ENCODE measurements around the gene CRACDL. TPM values are rescaled to one million over a fixed set of nuclear protein-coding genes. Genes with fewer than 3 reads are reported as not detected.

Gene CRACDL
- polyA plus RNA-seq, 1 of the 3 experiments (the other 2 are of a cell fraction): not detected

DNA sequence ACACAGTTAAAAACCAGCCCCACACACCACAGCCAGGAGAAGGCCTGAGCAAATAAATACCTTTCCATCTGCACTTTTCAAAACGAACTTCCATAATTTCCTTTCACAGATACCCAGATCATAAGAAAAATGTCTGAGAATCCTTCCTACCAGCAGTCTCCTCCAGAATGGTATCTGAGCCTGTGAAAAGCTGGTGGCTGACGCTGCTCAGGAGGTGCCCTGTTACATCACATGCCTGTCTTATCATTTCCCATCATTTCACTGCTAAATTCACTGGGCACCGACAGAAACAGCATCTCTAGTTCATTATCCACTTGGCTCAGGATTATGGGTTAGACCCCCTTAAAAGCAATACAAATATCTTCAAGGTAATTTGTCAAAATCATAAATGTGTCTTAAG, 4.4 kb downstream of the CRACDL start:
- no peak for DNase-seq
- Histone ChIP-seq H3K27ac (ENCODE audit: low read depth in 2 of 2, low read length in 1 of 2) (no peak overlapping the region), H3K4me1 (ENCODE audit: control insufficient read depth in 1 of 2, insufficient read depth in 2 of 2, low read depth in 1 of 2, low read length in 1 of 2) (no peaks in the 10 kb centered on the region; a peak in 1 of 4 replicates), H3K4me3 (ENCODE audit: low read depth in 2 of 2, low read length in 1 of 2) (no peak overlapping the region), H3K9me3 (no peaks in the 10 kb centered on the region), H2AFZ (ENCODE audit: low read depth) (no peak overlapping the region), H3K79me2 (ENCODE audit: insufficient read depth) (no peaks in the 10 kb centered on the region), H3K27me3 (ENCODE audit: insufficient read depth) (peaks cover 11% of the 10 kb centered on the region; the same call in 1 of the 2 replicates), H3K9ac (no peak overlapping the region), H4K20me1 (ENCODE audit: insufficient read depth) (no peaks in the 10 kb centered on the region), H3F3A (replicated peaks; ENCODE audit: insufficient read depth) (no peaks in the 10 kb centered on the region), H3K4me2 (no peak overlapping the region), H3K36me3 (replicated peaks in 1 of 2; ENCODE audit: control insufficient read depth in 1 of 2, insufficient read depth in 2 of 2, low read length in 1 of 2) (no peaks in the 10 kb centered on the region), H3K9me2 (no peaks in the 10 kb centered on the region)
- 31% methylated on average over 3 of the region's 3 CpGs for WGBS (ENCODE audit: low lambda C conversion rate)
- ChIA-PET POLR2A (no interaction called here), CTCF (interaction anchor here (1.1 kb wide), 1 partner anchor 12 kb away, joined by 4 read pairs; no protein-coding TSS in a partner anchor)
- TF ChIP-seq RCOR1 (IDR thresholded peaks at IDR 0.05; ENCODE audit: low read length) (no peak), GATA2 (CRISPR knock-in tag; IDR thresholded peaks at IDR 0.05) (peak; percentile 48)
- TF ChIP-seq, protein P1, sequence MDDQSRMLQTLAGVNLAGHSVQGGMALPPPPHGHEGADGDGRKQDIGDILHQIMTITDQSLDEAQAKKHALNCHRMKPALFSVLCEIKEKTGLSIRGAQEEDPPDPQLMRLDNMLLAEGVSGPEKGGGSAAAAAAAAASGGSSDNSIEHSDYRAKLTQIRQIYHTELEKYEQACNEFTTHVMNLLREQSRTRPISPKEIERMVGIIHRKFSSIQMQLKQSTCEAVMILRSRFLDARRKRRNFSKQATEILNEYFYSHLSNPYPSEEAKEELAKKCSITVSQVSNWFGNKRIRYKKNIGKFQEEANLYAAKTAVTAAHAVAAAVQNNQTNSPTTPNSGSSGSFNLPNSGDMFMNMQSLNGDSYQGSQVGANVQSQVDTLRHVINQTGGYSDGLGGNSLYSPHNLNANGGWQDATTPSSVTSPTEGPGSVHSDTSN (IDR thresholded peaks at IDR 0.05): no peak

DNA sequence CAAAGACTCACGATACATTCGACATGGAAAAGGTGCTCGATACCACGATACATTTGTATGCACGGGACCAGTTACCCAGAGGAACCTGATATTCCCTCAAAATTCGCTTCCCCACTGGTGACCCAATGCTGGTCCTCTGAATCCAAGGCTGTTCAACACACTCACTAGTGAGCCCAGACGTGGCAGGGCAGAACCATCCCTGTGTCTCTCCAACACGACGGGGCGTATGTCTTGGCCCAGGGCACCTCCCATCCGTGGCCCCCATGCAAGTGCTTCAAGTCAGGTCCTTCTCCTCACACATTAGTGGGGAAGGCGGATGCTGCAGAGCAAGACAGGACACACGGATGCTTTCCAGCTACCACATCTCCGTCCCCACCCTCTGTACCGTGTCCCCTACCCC, 6.1 kb downstream of the CRACDL start:
- TF ChIP-seq SIN3A (IDR thresholded peaks at IDR 0.05; ENCODE audit: borderline replicate concordance, low read depth, low read length): no peak
- TF ChIP-seq MEF2A (IDR thresholded peaks at IDR 0.05; ENCODE audit: borderline replicate concordance, low read depth): no peak
- no peak for TF ChIP-seq USF1 (IDR thresholded peaks at IDR 0.05; ENCODE audit: borderline replicate concordance, low read depth)
- no peak for TF ChIP-seq EZH2phosphoT487 (IDR thresholded peaks at IDR 0.05; ENCODE audit: borderline replicate concordance, low read depth)
- no peak for TF ChIP-seq FOXM1 (IDR thresholded peaks at IDR 0.05; ENCODE audit: low read depth)
- no peak for TF ChIP-seq JUND (IDR thresholded peaks at IDR 0.05)
- TF ChIP-seq, protein P2, sequence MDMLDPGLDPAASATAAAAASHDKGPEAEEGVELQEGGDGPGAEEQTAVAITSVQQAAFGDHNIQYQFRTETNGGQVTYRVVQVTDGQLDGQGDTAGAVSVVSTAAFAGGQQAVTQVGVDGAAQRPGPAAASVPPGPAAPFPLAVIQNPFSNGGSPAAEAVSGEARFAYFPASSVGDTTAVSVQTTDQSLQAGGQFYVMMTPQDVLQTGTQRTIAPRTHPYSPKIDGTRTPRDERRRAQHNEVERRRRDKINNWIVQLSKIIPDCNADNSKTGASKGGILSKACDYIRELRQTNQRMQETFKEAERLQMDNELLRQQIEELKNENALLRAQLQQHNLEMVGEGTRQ (IDR thresholded peaks at IDR 0.05; ENCODE audit: borderline replicate concordance, low read depth, low read length): no peak
- TF ChIP-seq CHD2 (IDR thresholded peaks at IDR 0.05; ENCODE audit: low read length, partially characterized antibody): no peak
- no peak for TF ChIP-seq RFX5 (IDR thresholded peaks at IDR 0.05; ENCODE audit: low read length)
- TF ChIP-seq ELF1 (IDR thresholded peaks at IDR 0.05): no peak
- TF ChIP-seq MXI1 (IDR thresholded peaks at IDR 0.05; ENCODE audit: low read depth, low read length): no peak
- no peak for TF ChIP-seq YY1 (IDR thresholded peaks at IDR 0.05; ENCODE audit: low read depth)
- no peak for TF ChIP-seq MAX (IDR thresholded peaks at IDR 0.05; ENCODE audit: low read depth)
- TF ChIP-seq, protein P3, sequence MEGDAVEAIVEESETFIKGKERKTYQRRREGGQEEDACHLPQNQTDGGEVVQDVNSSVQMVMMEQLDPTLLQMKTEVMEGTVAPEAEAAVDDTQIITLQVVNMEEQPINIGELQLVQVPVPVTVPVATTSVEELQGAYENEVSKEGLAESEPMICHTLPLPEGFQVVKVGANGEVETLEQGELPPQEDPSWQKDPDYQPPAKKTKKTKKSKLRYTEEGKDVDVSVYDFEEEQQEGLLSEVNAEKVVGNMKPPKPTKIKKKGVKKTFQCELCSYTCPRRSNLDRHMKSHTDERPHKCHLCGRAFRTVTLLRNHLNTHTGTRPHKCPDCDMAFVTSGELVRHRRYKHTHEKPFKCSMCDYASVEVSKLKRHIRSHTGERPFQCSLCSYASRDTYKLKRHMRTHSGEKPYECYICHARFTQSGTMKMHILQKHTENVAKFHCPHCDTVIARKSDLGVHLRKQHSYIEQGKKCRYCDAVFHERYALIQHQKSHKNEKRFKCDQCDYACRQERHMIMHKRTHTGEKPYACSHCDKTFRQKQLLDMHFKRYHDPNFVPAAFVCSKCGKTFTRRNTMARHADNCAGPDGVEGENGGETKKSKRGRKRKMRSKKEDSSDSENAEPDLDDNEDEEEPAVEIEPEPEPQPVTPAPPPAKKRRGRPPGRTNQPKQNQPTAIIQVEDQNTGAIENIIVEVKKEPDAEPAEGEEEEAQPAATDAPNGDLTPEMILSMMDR (IDR thresholded peaks at IDR 0.05): no peak
- TF ChIP-seq RXRA (IDR thresholded peaks at IDR 0.05; ENCODE audit: borderline replicate concordance, low read depth): no peak
- POLR2A ChIA-PET: no interaction called here
- no peaks in the 10 kb centered on the region for H3K9me3 ChIP-seq
- no peak overlapping the region for H3K27ac ChIP-seq (ENCODE audit: low read depth in 2 of 2, low read length in 1 of 2)
- peaks cover 6% of the 10 kb centered on the region; the same call in 1 of the 2 replicates for H3K27me3 ChIP-seq (ENCODE audit: insufficient read depth)
- H3K4me1 ChIP-seq (ENCODE audit: control insufficient read depth in 1 of 2, insufficient read depth in 2 of 2, low read depth in 1 of 2, low read length in 1 of 2): no peaks in the 10 kb centered on the region; a peak in 1 of 4 replicates
- WGBS (ENCODE audit: low lambda C conversion rate): 81% methylated on average over 11 of the region's 15 CpGs
- H3K4me2 ChIP-seq: no peak overlapping the region
- H2AFZ ChIP-seq (ENCODE audit: low read depth): no peak overlapping the region
- no peak overlapping the region for H3K9ac ChIP-seq
- H3F3A ChIP-seq (replicated peaks; ENCODE audit: insufficient read depth): no peaks in the 10 kb centered on the region
- H3K4me3 ChIP-seq (ENCODE audit: low read depth in 2 of 2, low read length in 1 of 2): no peak overlapping the region
- CTCF ChIA-PET: no interaction called here
- no peaks in the 10 kb centered on the region for H3K9me2 ChIP-seq
- H4K20me1 ChIP-seq (ENCODE audit: insufficient read depth): no peaks in the 10 kb centered on the region
- no peaks in the 10 kb centered on the region for H3K36me3 ChIP-seq (replicated peaks in 1 of 2; ENCODE audit: control insufficient read depth in 1 of 2, insufficient read depth in 2 of 2, low read length in 1 of 2)
- H3K79me2 ChIP-seq (ENCODE audit: insufficient read depth): no peaks in the 10 kb centered on the region
- no peak for DNase-seq

All from SK-N-SH (cell line).